ELF-1 (cell line): ENCODE results near the gene KDELR1.
"Not testable (repeated sequence)": the region's sequence is repeated elsewhere in the genome, so short reads cannot be mapped to it uniquely, and the experiment has no call there.

Experiments used
- DNase-seq: peaks from one replicate; pipeline ENCODE4 v3.0.0-alpha.2; 2016; ENCODE audit warnings: low read depth, low spot score

KDELR1 gene

GRCh38 chr19:48397263-48398101 is 6.1 kb upstream of the KDELR1 start:
- DNase-seq, result no peak

- no peak for DNase-seq
Observed at GRCh38 chr19:48396824-48397176, 5.4 kb upstream of the KDELR1 start.

DNA sequence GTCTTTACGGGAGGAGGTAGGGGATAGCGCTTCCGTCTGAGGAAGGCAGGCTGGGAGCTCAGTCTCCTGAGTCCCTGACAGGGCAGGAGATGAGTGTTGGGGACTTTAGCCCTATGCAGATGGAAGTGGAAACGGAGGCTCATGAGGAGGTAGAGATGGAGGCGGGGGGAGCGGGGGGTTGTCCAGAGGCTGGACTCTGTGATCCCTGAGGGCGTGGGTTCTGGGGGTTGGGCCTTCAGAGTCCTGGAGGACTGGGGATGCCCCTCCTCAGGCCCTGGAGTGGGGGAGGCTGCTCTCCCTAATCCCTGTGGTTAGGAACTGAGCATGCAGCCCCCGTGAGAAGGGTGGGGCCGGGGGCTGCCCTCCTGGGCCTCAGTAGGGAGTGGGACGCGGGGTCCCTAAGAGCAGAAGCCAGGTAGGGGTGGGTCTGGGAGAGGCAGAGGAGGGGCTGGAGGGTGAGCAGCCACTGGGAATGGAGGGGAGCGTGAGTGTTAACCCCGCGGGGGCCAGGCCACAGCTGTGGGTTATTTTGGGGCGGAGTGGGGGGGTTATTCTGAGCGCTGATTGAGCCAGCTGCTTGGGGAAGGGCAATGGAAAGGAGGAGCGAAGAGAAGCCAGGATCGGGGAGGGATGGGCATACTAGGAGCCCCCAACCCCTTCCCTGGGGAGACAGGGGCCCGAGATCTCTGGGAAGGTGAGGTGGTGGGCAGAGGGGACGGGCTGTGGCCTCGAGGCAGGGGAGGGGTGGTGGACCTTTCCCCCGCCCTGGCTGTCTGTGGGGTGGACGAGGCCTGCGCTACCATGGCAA is 4.9 kb upstream of the KDELR1 start:
- no peak for DNase-seq

DNA sequence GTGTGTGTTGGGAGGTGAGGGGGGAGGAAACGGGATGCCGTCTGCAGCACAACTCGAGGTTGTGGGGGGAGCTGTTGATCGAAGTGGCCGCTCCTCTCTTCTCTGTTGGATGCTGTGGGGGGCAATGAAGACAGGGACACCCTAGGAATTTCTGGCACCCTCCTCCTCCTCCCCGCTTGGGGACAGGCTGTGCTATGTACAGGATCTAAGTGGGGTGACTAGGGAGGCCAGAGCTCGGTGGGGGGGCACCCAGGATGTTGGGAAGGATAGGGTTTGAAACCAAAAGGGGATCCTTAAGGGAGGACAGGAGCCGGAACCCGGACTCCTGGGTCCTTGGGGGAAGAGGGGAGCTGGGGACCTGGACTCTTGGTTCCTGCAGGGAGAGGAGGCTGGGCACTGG is 4.1 kb upstream of the KDELR1 start:
- DNase-seq, result no peak

- DNase-seq, result no peak
Observed at GRCh38 chr19:48395170-48395455, 3.8 kb upstream of the KDELR1 start.

GRCh38 chr19:48394331-48395169 is 3.2 kb upstream of the KDELR1 start:
- DNase-seq, result no peak

DNA sequence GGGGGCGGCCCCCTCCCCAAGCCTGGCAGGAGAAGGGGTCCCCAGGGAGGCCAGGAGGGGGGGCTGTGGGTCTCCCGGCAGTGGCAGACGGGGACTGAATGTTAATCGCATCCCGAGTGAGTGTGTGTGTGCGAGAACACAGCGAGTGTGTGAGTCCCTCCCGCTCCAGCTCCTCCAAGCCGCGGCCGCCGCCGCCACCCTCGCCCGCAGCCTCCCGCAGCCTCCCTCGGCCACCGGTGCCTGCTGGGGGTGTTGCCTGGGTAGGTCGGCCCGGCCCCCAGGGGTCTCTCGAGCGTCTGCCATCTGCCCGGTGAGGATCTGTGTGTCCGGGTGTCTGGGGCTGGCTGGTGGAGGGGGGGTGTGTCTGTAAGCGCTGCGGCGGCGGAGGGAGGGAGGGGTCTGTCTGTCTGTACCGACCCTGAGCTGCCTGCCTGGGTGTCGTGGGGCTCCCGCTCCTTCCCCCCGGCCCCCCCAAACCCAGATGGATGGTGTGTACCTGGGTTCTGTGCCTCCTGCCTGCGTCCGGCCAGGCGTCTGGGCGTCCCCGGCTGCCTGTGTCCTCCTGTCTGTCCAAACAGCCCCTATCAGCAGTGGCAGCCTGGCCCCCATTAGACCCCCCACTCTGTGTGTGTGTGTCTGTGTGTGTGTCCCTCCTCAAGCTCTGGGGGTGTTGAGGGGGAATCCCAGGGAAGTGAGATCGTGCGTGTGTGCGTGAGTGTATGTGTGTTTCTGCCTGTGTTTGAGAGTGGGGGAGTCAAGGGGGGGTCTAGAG is 2.4 kb upstream of the KDELR1 start, which contains the start of gene GRIN2D:
Gene GRIN2D, plus strand, starts transcription at position 110 of the 772 bp plus-strand sequence. CDS start 4,725 bp downstream, outside the sequence.
- peak; percentile 62 for DNase-seq

GRCh38 chr19:48392860-48393558 is 1.7 kb upstream of the KDELR1 start:
- peak; percentile 67 for DNase-seq

DNA sequence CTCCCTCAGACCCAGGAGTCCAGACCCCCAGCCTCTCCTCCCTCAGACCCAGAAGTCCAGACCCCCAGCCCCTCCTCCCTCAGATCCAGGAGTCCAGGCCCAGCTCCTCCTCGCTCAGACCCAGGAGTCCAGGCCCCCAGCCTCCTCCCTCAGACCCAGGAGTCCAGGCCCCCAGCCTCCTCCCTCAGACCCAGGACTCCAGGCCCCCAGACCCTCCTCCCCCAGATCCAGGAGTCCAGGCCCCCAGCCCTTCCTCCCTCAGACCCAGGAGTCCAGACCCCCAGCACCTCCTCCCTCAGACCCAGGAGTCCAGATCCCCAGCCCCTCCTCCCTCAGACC is 624 bp upstream of the KDELR1 start:
- not testable (repeated sequence) for DNase-seq

DNA sequence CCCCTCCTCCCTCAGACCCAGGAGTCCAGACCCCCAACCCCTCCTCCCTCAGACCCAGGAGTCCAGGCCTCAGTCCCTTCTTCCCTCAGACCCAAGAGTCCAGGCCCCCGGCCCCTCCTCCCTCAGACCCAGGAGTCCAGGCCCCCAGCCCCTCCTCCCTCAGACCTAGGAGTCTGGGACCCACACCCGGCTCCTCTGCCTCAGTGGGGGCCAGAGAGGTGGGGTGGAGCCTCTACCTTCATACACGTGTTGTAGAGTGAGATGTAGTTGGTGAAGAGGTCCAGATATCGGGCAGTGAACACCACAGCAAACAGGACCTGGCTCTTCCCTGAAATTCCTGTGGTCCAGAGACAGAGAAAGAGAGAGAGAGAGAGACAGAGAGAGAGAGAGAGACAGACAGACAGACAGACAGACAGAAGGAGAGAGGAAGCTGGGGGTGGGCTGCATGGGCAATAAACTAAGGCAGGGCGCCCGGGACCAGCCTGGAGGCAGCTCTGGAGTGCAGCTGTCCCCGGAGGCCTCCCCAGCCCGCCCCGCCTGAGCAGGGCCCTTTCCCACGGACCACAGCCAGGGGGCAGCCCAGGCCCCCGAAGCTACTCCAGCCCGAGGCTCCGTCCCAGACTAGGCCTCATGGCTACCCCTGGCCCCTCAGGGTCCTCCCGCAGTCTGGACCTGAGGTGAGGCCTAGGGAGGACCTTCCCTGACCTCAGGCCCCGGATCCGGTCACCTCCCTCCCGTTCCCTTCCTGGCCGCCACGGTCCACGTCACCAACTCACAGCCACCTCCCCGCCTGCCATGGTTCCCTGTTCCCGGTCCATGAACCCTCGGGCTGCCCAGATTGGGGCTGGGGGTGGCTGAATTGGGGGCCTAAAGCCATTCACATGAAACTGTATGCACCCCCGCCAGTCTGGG is 907 bp downstream of the KDELR1 start:
- DNase-seq, result peak; percentile 88

- no peak for DNase-seq
Observed at GRCh38 chr19:48386981-48387380, 4.4 kb downstream of the KDELR1 start.

DNA sequence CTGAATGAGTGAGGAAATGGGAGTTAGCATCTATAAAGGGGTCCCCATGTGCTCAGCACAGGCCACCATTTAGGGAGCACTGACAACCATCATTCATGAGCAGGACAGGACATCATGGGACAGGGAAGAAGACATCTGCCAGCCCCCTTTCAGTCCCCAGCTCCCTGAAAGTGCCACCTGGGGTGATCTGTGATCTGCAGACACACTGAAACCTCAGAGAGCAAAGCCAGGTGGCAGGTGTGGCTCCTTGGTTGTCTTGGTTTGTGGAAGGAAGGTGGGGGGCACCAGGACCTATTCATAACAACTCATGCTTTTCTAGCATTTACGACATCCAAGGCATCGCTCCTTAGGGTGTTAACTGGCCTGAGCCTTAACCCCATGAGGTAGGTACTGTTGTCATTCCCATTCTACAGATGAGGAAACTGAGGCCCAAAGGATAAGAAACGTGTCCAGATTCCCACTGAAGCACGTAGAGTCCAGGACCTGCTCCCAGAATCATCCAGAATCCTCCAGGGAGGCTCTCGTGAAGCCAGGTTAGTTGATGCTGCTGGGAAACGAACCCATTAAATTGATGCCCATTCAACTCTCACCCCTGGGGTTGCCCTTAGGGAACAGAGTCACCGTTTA is 5.8 kb downstream of the KDELR1 start:
- no peak for DNase-seq

GRCh38 chr19:48382286-48382685 is 9.1 kb downstream of the KDELR1 start:
- DNase-seq, result no peak

GRCh38 chr19:48381178-48381950 is 10.0 kb downstream of the KDELR1 start:
- no peak for DNase-seq

- DNase-seq, result no peak
Observed at GRCh38 chr19:48379058-48379457, 12.3 kb downstream of the KDELR1 start.

DNA sequence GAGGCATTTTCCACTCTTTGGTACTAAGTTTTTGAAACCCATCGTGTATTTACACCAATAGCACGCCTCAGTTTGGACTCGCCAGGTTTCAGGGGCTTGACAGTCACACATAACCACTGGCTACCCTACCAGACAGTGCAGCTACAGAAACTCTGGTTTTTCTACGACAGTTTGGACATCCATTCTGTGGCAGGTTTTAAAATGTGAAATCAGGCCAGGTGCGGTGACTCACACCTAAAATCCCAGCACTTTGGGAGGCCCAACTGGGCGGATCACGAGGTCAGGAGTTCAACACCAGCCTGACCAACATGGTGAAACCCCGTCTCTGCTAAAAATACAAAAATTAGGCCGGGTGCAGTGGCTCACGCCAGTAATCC is 13.2 kb downstream of the KDELR1 start:
- no peak for DNase-seq

DNA sequence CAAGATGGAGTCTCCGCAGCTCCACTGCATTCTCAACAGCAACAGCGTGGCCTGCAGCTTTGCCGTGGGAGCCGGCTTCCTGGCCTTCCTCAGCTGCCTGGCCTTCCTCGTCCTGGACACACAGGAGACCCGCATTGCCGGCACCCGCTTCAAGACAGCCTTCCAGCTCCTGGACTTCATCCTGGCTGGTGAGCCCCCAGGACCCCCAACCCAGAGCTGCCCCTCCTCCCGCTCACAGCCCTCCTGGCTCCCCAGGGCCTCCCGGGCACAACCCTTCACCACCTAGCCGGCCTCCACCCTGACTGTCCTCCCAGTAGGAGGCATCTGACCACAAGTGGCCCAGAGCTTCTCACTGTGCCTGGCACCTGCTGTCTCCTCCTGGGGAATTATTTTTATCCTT is 17.8 kb downstream of the KDELR1 start:
- DNase-seq, result no peak

DNA sequence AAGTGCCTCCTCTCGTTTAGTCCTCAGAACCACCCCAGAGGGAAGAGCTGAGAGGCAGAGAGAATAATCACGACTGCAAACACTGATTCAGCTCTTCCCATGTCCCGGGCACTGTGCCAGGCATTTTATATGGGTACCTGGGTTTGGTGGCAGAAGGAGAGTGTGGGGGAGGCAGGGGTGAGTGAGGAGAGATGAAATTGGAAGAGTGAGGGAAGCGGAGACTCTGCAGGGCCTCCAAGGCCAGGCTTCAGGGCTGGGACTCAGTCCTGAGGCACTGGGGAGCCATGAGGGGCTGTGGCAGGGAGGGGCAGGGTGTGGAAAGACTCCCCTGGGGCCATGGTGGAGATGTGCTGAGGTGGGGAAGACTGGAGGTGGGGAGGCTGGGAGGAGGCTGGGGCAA is 18.4 kb downstream of the KDELR1 start:
- DNase-seq, result no peak

DNA sequence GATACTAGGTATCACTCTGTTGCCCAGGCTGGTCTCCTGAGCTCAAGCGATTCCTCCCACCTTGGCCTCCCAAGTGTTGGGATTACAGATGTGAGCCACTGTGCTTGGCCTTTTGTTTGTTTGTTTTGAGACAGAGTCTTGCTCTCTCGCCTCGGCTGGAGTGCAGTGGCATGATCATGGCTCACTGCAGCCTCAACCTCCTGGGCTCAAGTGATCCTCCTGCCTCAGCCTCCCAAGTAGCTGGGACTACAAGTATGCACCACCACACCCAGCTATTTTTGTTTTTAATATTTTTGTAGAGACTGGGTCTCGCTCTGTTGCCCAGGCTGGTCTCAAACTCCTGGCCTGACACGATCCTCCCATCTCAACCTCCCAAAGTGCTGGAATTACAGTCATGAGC is 19.6 kb downstream of the KDELR1 start:
- not testable (repeated sequence) for DNase-seq
